T-helper 17 cell (primary cell): ENCODE results near the gene GTF2A1L. TPM values are rescaled to one million over a fixed set of nuclear protein-coding genes. Genes with fewer than 3 reads are reported as not detected.

ENCODE experiments used
- ATAC-seq: fragments of 150-1000 bp; cut with Tn5 transposase; 2 replicates; pipeline ENCODE4 v1.10.0; 2021; ENCODE audit warnings: mild to moderate bottlenecking, moderate library complexity
- DNase-seq, 3 donors: peaks; one replicate each; pipeline versions ENCODE4 v3.0.0 to v3.0.0-alpha.2; 2020 to 2021
- H3K9me3 ChIP-seq: one replicate; pipeline ENCODE4 v1.7.0; 2013; ENCODE audit warnings: low read length, mild to moderate bottlenecking; ENCODE audit not compliant: control insufficient read depth, poor library complexity, severe bottlenecking
- H3K27ac Mint-ChIP-seq: one replicate; pipeline ENCODE4 v1.8.0; 2022; ENCODE audit warnings: mild to moderate bottlenecking, moderate library complexity, mixed read lengths
- H3K27me3 Mint-ChIP-seq: one replicate; pipeline ENCODE4 v1.8.0; 2022; ENCODE audit warnings: mixed read lengths
- H3K36me3 Mint-ChIP-seq: one replicate; pipeline ENCODE4 v1.8.0; 2022; ENCODE audit warnings: low read depth, mixed read lengths
- H3K4me1 Mint-ChIP-seq: one replicate; pipeline ENCODE4 v1.8.0; 2022; ENCODE audit warnings: mild to moderate bottlenecking, mixed read lengths
- H3K4me3 Mint-ChIP-seq: one replicate; pipeline ENCODE4 v1.8.0; 2022; ENCODE audit warnings: mild to moderate bottlenecking, moderate library complexity, mixed read lengths
- total RNA-seq, 4 donors: library from RNA in 2 of 4; stranded (reverse) in 2 of 4; gene quantifications; one replicate each; pipeline ENCODE4 v1.2.3 and lab custom pipeline; 2022 to 2026

The GTF2A1L gene
- total RNA-seq (not detected), total RNA-seq (lab: John Stamatoyannopoulos, UW) (0 reads per million in 2 donors)

GRCh38 chr2:48617618-48618017, at the start of gene GTF2A1L:
GTF2A1L (plus strand) TSS chr2:48617856; CDS start chr2:48617875, 19 bp downstream.
- Mint-ChIP-seq H3K36me3 (no peaks in the 10 kb centered on the region), H3K27me3 (peaks cover 17% of the 10 kb centered on the region), H3K4me1 (no peaks in the 10 kb centered on the region), H3K27ac (no peak within 1 kb of the TSS), H3K4me3 (no peak within 1 kb of the TSS)
- DNase-seq (no peak), ATAC-seq (no peak)
- H3K9me3 ChIP-seq = no peaks in the 10 kb centered on the region

GRCh38 chr2:48568547-48568946, 49.1 kb upstream of the GTF2A1L start:
- Mint-ChIP-seq H3K4me1 (peaks cover 4% of the 10 kb centered on the region), H3K4me3 (no peak overlapping the region), H3K27me3 (no peaks in the 10 kb centered on the region), H3K36me3 (no peaks in the 10 kb centered on the region), H3K27ac (no peak overlapping the region)
- ATAC-seq = no peak
- H3K9me3 ChIP-seq = no peaks in the 10 kb centered on the region
- DNase-seq = no peak

GRCh38 chr2:48569433-48569832, 48.2 kb upstream of the GTF2A1L start:
- Mint-ChIP-seq H3K27ac (no peak overlapping the region), H3K27me3 (no peaks in the 10 kb centered on the region), H3K4me1 (peaks cover 4% of the 10 kb centered on the region), H3K36me3 (no peaks in the 10 kb centered on the region), H3K4me3 (no peak overlapping the region)
- ATAC-seq (no peak), DNase-seq (no peak)
- H3K9me3 ChIP-seq = no peaks in the 10 kb centered on the region

- H3K27me3 Mint-ChIP-seq = no peaks in the 10 kb centered on the region
- no peaks in the 10 kb centered on the region for H3K9me3 ChIP-seq
- no peak overlapping the region for H3K4me3 Mint-ChIP-seq
- H3K27ac Mint-ChIP-seq = no peak overlapping the region
- no peak for ATAC-seq
- DNase-seq = no peak
- H3K4me1 Mint-ChIP-seq = peaks cover 6% of the 10 kb centered on the region
- H3K36me3 Mint-ChIP-seq = no peaks in the 10 kb centered on the region
These were observed 44.8 kb upstream of the GTF2A1L start for GRCh38 chr2:48572816-48573215.

- Mint-ChIP-seq H3K4me3 (peak overlapping the region; percentile 50), H3K27me3 (no peaks in the 10 kb centered on the region), H3K36me3 (no peaks in the 10 kb centered on the region), H3K4me1 (peaks cover 6% of the 10 kb centered on the region), H3K27ac (no peak overlapping the region)
- no peak for ATAC-seq
- no peak for DNase-seq
- H3K9me3 ChIP-seq = no peaks in the 10 kb centered on the region
These were observed 43.0 kb upstream of the GTF2A1L start for GRCh38 chr2:48574353-48575287.

- H3K36me3 Mint-ChIP-seq = peaks cover 9% of the 10 kb centered on the region
- ATAC-seq = no peak
- no peak overlapping the region for H3K27ac Mint-ChIP-seq
- H3K9me3 ChIP-seq = no peaks in the 10 kb centered on the region
- peaks cover 4% of the 10 kb centered on the region for H3K4me1 Mint-ChIP-seq
- no peak overlapping the region for H3K4me3 Mint-ChIP-seq
- DNase-seq = no peak
- H3K27me3 Mint-ChIP-seq = no peaks in the 10 kb centered on the region
These were observed 39.3 kb upstream of the GTF2A1L start for GRCh38 chr2:48578313-48578712.

GRCh38 chr2:48583961-48584360, 33.7 kb upstream of the GTF2A1L start:
- H3K36me3 Mint-ChIP-seq = peaks cover 9% of the 10 kb centered on the region
- DNase-seq (no peak), ATAC-seq (no peak)
- no peak overlapping the region for H3K4me3 Mint-ChIP-seq
- no peaks in the 10 kb centered on the region for H3K9me3 ChIP-seq
- no peaks in the 10 kb centered on the region for H3K27me3 Mint-ChIP-seq
- H3K4me1 Mint-ChIP-seq = peaks cover 3% of the 10 kb centered on the region
- no peak overlapping the region for H3K27ac Mint-ChIP-seq

- no peak for DNase-seq
- no peaks in the 10 kb centered on the region for H3K9me3 ChIP-seq
- ATAC-seq = no peak
- H3K36me3 Mint-ChIP-seq = peaks cover 9% of the 10 kb centered on the region
- H3K4me3 Mint-ChIP-seq = no peak overlapping the region
- H3K27me3 Mint-ChIP-seq = no peaks in the 10 kb centered on the region
- H3K27ac Mint-ChIP-seq = no peak overlapping the region
- peaks cover 6% of the 10 kb centered on the region for H3K4me1 Mint-ChIP-seq
These were observed 33.1 kb upstream of the GTF2A1L start for GRCh38 chr2:48584551-48584950.

- no peaks in the 10 kb centered on the region for H3K9me3 ChIP-seq
- no peak overlapping the region for H3K4me3 Mint-ChIP-seq
- ATAC-seq (no peak), DNase-seq (no peak)
- H3K27me3 Mint-ChIP-seq = no peaks in the 10 kb centered on the region
- H3K36me3 Mint-ChIP-seq = peaks cover 5% of the 10 kb centered on the region
- H3K4me1 Mint-ChIP-seq = peaks cover 6% of the 10 kb centered on the region
- no peak overlapping the region for H3K27ac Mint-ChIP-seq
These were observed 31.2 kb upstream of the GTF2A1L start for GRCh38 chr2:48586433-48586832.

GRCh38 chr2:48587560-48587959, 30.1 kb upstream of the GTF2A1L start:
- no peaks in the 10 kb centered on the region for H3K36me3 Mint-ChIP-seq
- H3K27me3 Mint-ChIP-seq = no peaks in the 10 kb centered on the region
- H3K4me1 Mint-ChIP-seq = peaks cover 6% of the 10 kb centered on the region
- H3K9me3 ChIP-seq = no peaks in the 10 kb centered on the region
- H3K27ac Mint-ChIP-seq = no peak overlapping the region
- H3K4me3 Mint-ChIP-seq = no peak overlapping the region
- no peak for DNase-seq
- ATAC-seq = no peak

- ATAC-seq (no peak), DNase-seq (no peak)
- H3K36me3 Mint-ChIP-seq = no peaks in the 10 kb centered on the region
- H3K4me3 Mint-ChIP-seq = no peak overlapping the region
- peaks cover 6% of the 10 kb centered on the region for H3K4me1 Mint-ChIP-seq
- H3K27me3 Mint-ChIP-seq = no peaks in the 10 kb centered on the region
- H3K27ac Mint-ChIP-seq = no peak overlapping the region
- no peaks in the 10 kb centered on the region for H3K9me3 ChIP-seq
These were observed 29.7 kb upstream of the GTF2A1L start for GRCh38 chr2:48587961-48588360.

- H3K9me3 ChIP-seq = no peaks in the 10 kb centered on the region
- Mint-ChIP-seq H3K36me3 (no peaks in the 10 kb centered on the region), H3K4me3 (no peak overlapping the region), H3K27ac (peak overlapping the region; percentile 87), H3K4me1 (peaks cover 6% of the 10 kb centered on the region), H3K27me3 (no peaks in the 10 kb centered on the region)
- DNase-seq (no peak), ATAC-seq (no peak)
These were observed 28.9 kb upstream of the GTF2A1L start for GRCh38 chr2:48588745-48589144.

- peaks cover 6% of the 10 kb centered on the region for H3K4me1 Mint-ChIP-seq
- H3K9me3 ChIP-seq = no peaks in the 10 kb centered on the region
- DNase-seq (no peak), ATAC-seq (no peak)
- no peaks in the 10 kb centered on the region for H3K27me3 Mint-ChIP-seq
- H3K27ac Mint-ChIP-seq = peak overlapping the region; percentile 87
- no peak overlapping the region for H3K4me3 Mint-ChIP-seq
- H3K36me3 Mint-ChIP-seq = no peaks in the 10 kb centered on the region
These were observed 28.4 kb upstream of the GTF2A1L start for GRCh38 chr2:48589170-48589767.
